H1 (cell line): ENCODE results near the gene WDR45. TPM values are rescaled to one million over a fixed set of nuclear protein-coding genes. Genes with fewer than 3 reads are reported as not detected.

ENCODE experiments used
- CTCF ChIA-PET: fragments of 300-600 bp; sonication (Branson Sonifier 250); formaldehyde crosslinking; loops from one replicate; lab custom pipeline; 2021; ENCODE audit not compliant: partially characterized antibody; lab: Charles Lee
- POLR2A ChIA-PET: fragments of 300-600 bp; sonication (Branson Sonifier 250); formaldehyde crosslinking; loops from one replicate; lab custom pipeline; 2021; ENCODE audit warnings: inconsistent platforms; ENCODE audit not compliant: partially characterized antibody; lab: Charles Lee
- DNase-seq, 2 experiments: peaks; one replicate each; pipeline versions ENCODE4 v3.0.0 to v3.0.0-alpha.2; 2010 to 2022; ENCODE audit warnings: low spot score in 2 of 2, low read depth in 1 of 2, mixed read lengths in 1 of 2
- FAIRE-seq: peaks from 2 replicates; lab custom pipeline; 2011; peaks lifted over from hg19 to GRCh38; lab: Jason Lieb, UNC
- H2AFZ ChIP-seq: 2 replicates; pipeline ENCODE4 v1.8.1; 2012; ENCODE audit warnings: low read length, inconsistent platforms
- H2AK5ac ChIP-seq: 2 replicates; pipeline ENCODE4 v1.6.1; 2013; ENCODE audit warnings: low read depth, low read length
- H2BK120ac ChIP-seq: replicated peaks from 2 replicates; pipeline ENCODE3; 2013; ENCODE audit warnings: low read depth, low read length, inconsistent platforms
- H2BK12ac ChIP-seq: 2 replicates; pipeline ENCODE4 v1.6.1; 2013; ENCODE audit warnings: low read depth, low read length
- H2BK15ac ChIP-seq: 2 replicates; pipeline ENCODE4 v1.6.1; 2013; ENCODE audit warnings: low read length
- H2BK20ac ChIP-seq: 2 replicates; pipeline ENCODE4 v1.6.1; 2013; ENCODE audit warnings: low read length
- H2BK5ac ChIP-seq: 2 replicates; pipeline ENCODE4 v1.6.1; 2013; ENCODE audit warnings: low read depth, low read length
- H3K14ac ChIP-seq: 2 replicates; pipeline ENCODE4 v1.6.1; 2013; ENCODE audit warnings: inconsistent platforms; ENCODE audit not compliant: insufficient read length
- H3K18ac ChIP-seq: 2 replicates; pipeline ENCODE4 v1.6.1; 2013; ENCODE audit warnings: low read length; ENCODE audit errors: extremely low read depth
- H3K23ac ChIP-seq: 2 replicates; pipeline ENCODE4 v1.6.1; 2013; ENCODE audit warnings: inconsistent platforms; ENCODE audit not compliant: insufficient read length
- H3K23me2 ChIP-seq: 2 replicates; pipeline ENCODE4 v1.6.1; 2013; ENCODE audit warnings: low read depth, low read length
- H3K27ac ChIP-seq: 2 replicates; pipeline ENCODE4 v1.6.1; 2011; ENCODE audit warnings: low read depth, low read length, inconsistent platforms
- H3K27me3 ChIP-seq, 4 experiments: replicated peaks in 1 of 4; 1 replicate in 1 of 4; 2 replicates in 3 of 4; pipeline versions ENCODE4 v1.6.1 to v1.8.1; 2011 to 2013; ENCODE audit warnings: low read length in 3 of 4, mild to moderate bottlenecking in 3 of 4, inconsistent platforms in 2 of 4, mixed read lengths in 2 of 4, moderate library complexity in 1 of 4; ENCODE audit not compliant: control insufficient read depth in 3 of 4, insufficient read depth in 3 of 4; ENCODE audit errors: extremely low read depth in 1 of 4
- H3K36me3 ChIP-seq, 4 experiments: 2 replicates each; pipeline versions ENCODE4 v1.6.1 to v1.8.1; 2011 to 2013; ENCODE audit warnings: mild to moderate bottlenecking in 4 of 4, low read length in 3 of 4, moderate library complexity in 2 of 4, control low read depth in 1 of 4, inconsistent platforms in 1 of 4; ENCODE audit not compliant: insufficient read depth in 4 of 4, control insufficient read depth in 2 of 4
- H3K4ac ChIP-seq: replicated peaks from 2 replicates; pipeline ENCODE3; 2013; ENCODE audit warnings: low read length, low read depth, mixed read lengths, inconsistent platforms; ENCODE audit not compliant: insufficient read length
- H3K4me1 ChIP-seq, 4 experiments: replicated peaks in 1 of 4; 1 replicate in 1 of 4; 2 replicates in 3 of 4; pipeline versions ENCODE4 v1.6.1 to v1.8.1; 2011 to 2013; ENCODE audit warnings: low read length in 3 of 4, inconsistent platforms in 2 of 4, mixed read lengths in 1 of 4; ENCODE audit not compliant: insufficient read depth in 4 of 4, control insufficient read depth in 3 of 4
- H3K4me2 ChIP-seq, 2 experiments: 2 replicates each; pipeline versions ENCODE4 v1.6.1 to v1.8.1; 2011 to 2013; ENCODE audit warnings: low read depth in 2 of 2, low read length in 2 of 2, control low read depth in 1 of 2, inconsistent platforms in 1 of 2, mild to moderate bottlenecking in 1 of 2; ENCODE audit not compliant: insufficient read depth in 1 of 2
- H3K4me3 ChIP-seq, 4 experiments: fragments of 200-600, 300-600 bp in 1 of 4; sonication (generic), shearing (Covaris generic), sonication (Bioruptor Twin) in 1 of 4; 2 replicates each; pipeline versions ENCODE4 v1.5.1 to v1.8.1; 2011 to 2016; ENCODE audit warnings: low read length in 4 of 4, low read depth in 3 of 4, control low read depth in 2 of 4, inconsistent platforms in 2 of 4, mild to moderate bottlenecking in 2 of 4, mixed read lengths in 1 of 4, moderate library complexity in 1 of 4; ENCODE audit not compliant: insufficient read depth in 2 of 4; ENCODE audit errors: extremely low read depth in 1 of 4
- H3K56ac ChIP-seq: replicated peaks from 2 replicates; pipeline ENCODE3; 2013; ENCODE audit warnings: low read depth, mild to moderate bottlenecking, mixed read lengths, low read length, inconsistent platforms; ENCODE audit not compliant: insufficient read length
- H3K79me1 ChIP-seq: 2 replicates; pipeline ENCODE4 v1.6.1; 2013; ENCODE audit warnings: low read depth, low read length, control low read depth
- H3K79me2 ChIP-seq, 2 experiments: 2 replicates each; pipeline versions ENCODE4 v1.6.1 to v1.8.1; 2012 to 2013; ENCODE audit warnings: low read length in 2 of 2, mild to moderate bottlenecking in 2 of 2, inconsistent platforms in 1 of 2; ENCODE audit not compliant: insufficient read depth in 2 of 2, control insufficient read depth in 1 of 2
- H3K9ac ChIP-seq, 4 experiments: replicated peaks in 1 of 4; 1 replicate in 1 of 4; 2 replicates in 3 of 4; pipeline versions ENCODE4 v1.6.1 to v1.8.1; 2011 to 2013; ENCODE audit warnings: low read depth in 3 of 4, low read length in 3 of 4, control low read depth in 2 of 4, mild to moderate bottlenecking in 2 of 4, moderate library complexity in 2 of 4, inconsistent platforms in 1 of 4; ENCODE audit errors: extremely low read depth in 1 of 4
- H3K9me3 ChIP-seq, 2 experiments: 2 replicates each; pipeline versions ENCODE4 v1.6.1 to v1.8.1; 2012 to 2013; ENCODE audit warnings: mild to moderate bottlenecking in 2 of 2, moderate library complexity in 2 of 2, control low read depth in 1 of 2, inconsistent platforms in 1 of 2, low read depth in 1 of 2, low read length in 1 of 2, mixed read lengths in 1 of 2; ENCODE audit not compliant: insufficient read depth in 2 of 2
- H4K20me1 ChIP-seq, 2 experiments: replicated peaks in 1 of 2; 2 replicates each; pipeline versions ENCODE3 to v1.8.1; 2011 to 2013; ENCODE audit warnings: inconsistent platforms in 2 of 2, low read length in 2 of 2, mild to moderate bottlenecking in 1 of 2; ENCODE audit not compliant: insufficient read depth in 2 of 2, control insufficient read depth in 1 of 2
- H4K5ac ChIP-seq: 2 replicates; pipeline ENCODE4 v1.6.1; 2013; ENCODE audit warnings: low read length, low read depth, mixed read lengths, inconsistent platforms; ENCODE audit not compliant: insufficient read length
- H4K8ac ChIP-seq: 2 replicates; pipeline ENCODE4 v1.8.0; 2013; ENCODE audit warnings: mild to moderate bottlenecking, moderate library complexity, low read length, inconsistent platforms; ENCODE audit not compliant: insufficient read depth; ENCODE audit errors: extremely low read depth
- H4K91ac ChIP-seq: replicated peaks from 2 replicates; pipeline ENCODE3; 2013; ENCODE audit warnings: low read length, mixed read lengths, inconsistent platforms; ENCODE audit not compliant: insufficient read length
- BACH1 ChIP-seq: IDR thresholded peaks from 2 replicates; pipeline ENCODE4 v1.6.1; 2012; ENCODE audit warnings: low read length, improper control_type of control experiment
- CBX8 ChIP-seq: fragments of 300-800, 300-1000 bp; sonication (generic); IDR thresholded peaks from 2 replicates; pipeline ENCODE4 v1.7.1; 2016; ENCODE audit warnings: low read depth, low read length, borderline replicate concordance
- HDAC2 ChIP-seq, 2 experiments: fragments of 300-600 bp in 1 of 2; sonication (generic) in 1 of 2; IDR thresholded peaks; 2 replicates each; pipeline ENCODE4 v1.6.1; 2011 to 2012; ENCODE audit warnings: low read depth in 2 of 2, low read length in 2 of 2, mild to moderate bottlenecking in 2 of 2, moderate library complexity in 2 of 2, borderline replicate concordance in 1 of 2, inconsistent platforms in 1 of 2
- KDM1A ChIP-seq: fragments of 200-600, 300-600 bp; sonication (generic); IDR thresholded peaks from 2 replicates; pipeline ENCODE4 v1.7.1; 2016; ENCODE audit warnings: mild to moderate bottlenecking, low read length, borderline replicate concordance
- KDM4A ChIP-seq: IDR thresholded peaks from one replicate; pipeline ENCODE4 v1.7.1; 2012; ENCODE audit warnings: low read depth, mild to moderate bottlenecking, moderate library complexity, low read length, inconsistent platforms; ENCODE audit not compliant: severe bottlenecking
- KDM5A ChIP-seq: fragments of 200-600 bp; IDR thresholded peaks from 2 replicates; pipeline ENCODE4 v1.7.1; 2012; ENCODE audit warnings: mild to moderate bottlenecking, low read length, inconsistent platforms, mixed read lengths
- MAX ChIP-seq: IDR thresholded peaks from 2 replicates; pipeline ENCODE4 v1.6.1; 2012; ENCODE audit warnings: inconsistent platforms
- NANOG ChIP-seq: IDR thresholded peaks from 2 replicates; pipeline ENCODE4 v1.6.1; 2011; ENCODE audit warnings: low read length, low read depth, mild to moderate bottlenecking, inconsistent platforms; ENCODE audit not compliant: insufficient read depth, poor library complexity, severe bottlenecking
- RAD21 ChIP-seq, 2 experiments: IDR thresholded peaks in 1 of 2; conservative IDR thresholded peaks in 1 of 2; 2 replicates each; pipeline ENCODE4 v1.6.1; 2011; ENCODE audit warnings: low read depth in 2 of 2, low read length in 2 of 2, improper control_type of control experiment in 1 of 2, inconsistent platforms in 1 of 2, mild to moderate bottlenecking in 1 of 2, moderate library complexity in 1 of 2
- RXRA ChIP-seq: IDR thresholded peaks from 2 replicates; pipeline ENCODE4 v1.6.1; 2011; ENCODE audit warnings: low read depth, mild to moderate bottlenecking, low read length, moderate library complexity; ENCODE audit not compliant: insufficient read depth
- SIX5 ChIP-seq: IDR thresholded peaks from 2 replicates; pipeline ENCODE4 v1.6.1; 2011; ENCODE audit warnings: mild to moderate bottlenecking, low read depth, low read length
- WGBS, 2 experiments: shearing (Covaris generic) in 1 of 2; methylation state at CpG; one replicate each; pipeline versions ENCODE4 v1.1.6 to v1.1.7; 2013 to 2015; ENCODE audit warnings: low lambda C conversion rate in 2 of 2, mixed read lengths in 2 of 2, inconsistent platforms in 1 of 2, low coverage in 1 of 2, missing lambda C conversion rate in 1 of 2; ENCODE audit not compliant: insufficient replicate concordance in 2 of 2, insufficient coverage in 1 of 2, insufficient read length in 1 of 2; ENCODE audit errors: extremely low coverage in 1 of 2, missing lambda C conversion rate in 1 of 2; 5-methylcytosine and 5-hydroxymethylcytosine counted together
- polyA plus RNA-seq, 7 experiments: library from polyadenylated mRNA; depleted of rRNA in 3 of 7; stranded (reverse) in 5 of 7; unstranded in 2 of 7; fragments of >200 nt in 5 of 7; fragments of 200-250 nt in 2 of 7; gene quantifications; 1 replicate in 5 of 7; 2 replicates in 1 of 7; 4 replicates in 1 of 7; pipeline versions ENCODE4 v1.2.1 to v1.2.3, GENCODE V29; 2011 to 2013; ENCODE audit warnings: missing spikeins in 2 of 7, mixed read lengths in 2 of 7
- total RNA-seq: library from RNA; stranded (reverse); fragmentation: NEBNext Ultra II Directional; extraction: Animal tissue kit (Norgen Biotek cat#: 25700); gene quantifications from 2 replicates; pipeline ENCODE4 v1.2.1, GENCODE V29; 2021

WDR45 gene
- total and polyA plus RNA-seq, 2 of the 8 experiments (the other 6 are each of a cell fraction or from before 2014, with no cell fraction given): 27.9 to 49.7 TPM

- H3K36me3 ChIP-seq: peaks cover 0 to 6% (median 3%) of the 10 kb centered on the region in 4 experiments; a peak in 3 of 8 replicates
- no peak overlapping the region for H4K5ac ChIP-seq
- no peak overlapping the region for H3K9ac ChIP-seq
- ChIA-PET CTCF (interaction anchor here (0.8 to 1.6 kb wide), 6 partner anchors 16 to 214 kb away, joined by 3 to 5 read pairs (median 4); partner anchors contain the start of gene KCND1), POLR2A (interaction anchor here (1.3 to 3.1 kb wide), 6 partner anchors 9 to 120 kb away, joined by 3 to 16 read pairs (median 4); partner anchors contain the start of genes GRIPAP1, KCND1, OTUD5 and WDR45)
- 12% methylated on average over 13 of the region's 13 CpGs; no CpG with 5 or more reads in 1 of the 2 experiments for whole genome bisulfite sequencing, 2 experiments
- H3K79me1 ChIP-seq: no peaks in the 10 kb centered on the region
- peak overlapping the region; percentile 68; the same call in 1 of the 2 replicates for H2BK5ac ChIP-seq
- no peak overlapping the region for H2BK12ac ChIP-seq
- no peak overlapping the region for H3K27ac ChIP-seq
- no peaks in the 10 kb centered on the region for H4K20me1 ChIP-seq
- no peak for DNase-seq
- no peak overlapping the region for H3K56ac ChIP-seq
- peaks cover 2% of the 10 kb centered on the region; the same call in 1 of the 2 replicates for H3K23me2 ChIP-seq
- H3K79me2 ChIP-seq: peaks cover 9 to 23% of the 10 kb centered on the region in 2 experiments; a peak in 3 of 4 replicates
- H3K27me3 ChIP-seq: no peaks in the 10 kb centered on the region
- no peak overlapping the region for H2BK120ac ChIP-seq
- no peak overlapping the region for H2AFZ ChIP-seq
- peak overlapping the region; percentile 13 to 55 (median 35); a peak in 6 of 8 replicates for H3K4me3 ChIP-seq
- no peaks in the 10 kb centered on the region for H3K9me3 ChIP-seq
- TF ChIP-seq RAD21 (IDR thresholded peaks at IDR 0.05 in 1 of 2, conservative IDR thresholded peaks at IDR 0.05 in 1 of 2; ENCODE audit: low read depth in 2 of 2, low read length in 2 of 2): no peak
- TF ChIP-seq CBX8: no peak
- TF ChIP-seq SIX5: no peak
- TF ChIP-seq RXRA: no peak
- TF ChIP-seq BACH1: no peak
- TF ChIP-seq MAX: 0 out of 2 replicates have a peak, but pooled peaks have one; percentile 14
- peak; percentile 26; the same call in 1 of the 2 replicates for TF ChIP-seq KDM1A
- no peak for TF ChIP-seq NANOG
- no peak for TF ChIP-seq KDM4A
- no peak for TF ChIP-seq HDAC2 (IDR thresholded peaks at IDR 0.05; ENCODE audit: borderline replicate concordance in 1 of 2, low read depth in 2 of 2, low read length in 2 of 2)
- no peak for TF ChIP-seq KDM5A
- TF ChIP-seq, all 59 proteins: peak for 2
- no peak overlapping the region for H3K4ac ChIP-seq
- no peak overlapping the region for H3K14ac ChIP-seq
- no peak overlapping the region for H2AK5ac ChIP-seq
- H3K4me2 ChIP-seq: peak overlapping the region; percentile 2 to 61; a peak in 3 of 4 replicates
- no peak overlapping the region for H2BK20ac ChIP-seq
- H3K4me1 ChIP-seq: peaks cover 5 to 11% (median 6%) of the 10 kb centered on the region in 4 experiments
- no peak overlapping the region for H2BK15ac ChIP-seq
- FAIRE-seq: no peak
- H3K18ac ChIP-seq: peak overlapping the region; percentile 48; the same call in 1 of the 2 replicates
- no peak overlapping the region for H4K91ac ChIP-seq
- no peak overlapping the region for H4K8ac ChIP-seq
- no peak overlapping the region for H3K23ac ChIP-seq
These were observed 35.8 kb downstream of the WDR45 start for GRCh38 chrX:49043987-49044281.
